NCI-H128 (cell line): ENCODE data around the gene NPFFR2.
"Not testable (repeated sequence)": the region's sequence is repeated elsewhere in the genome, so short reads cannot be mapped to it uniquely, and the experiment has no call there.

ENCODE experiments used
- DNase-seq: peaks from one replicate; lab custom pipeline; 2025; ENCODE audit not compliant: unreplicated experiment; lab: John Stamatoyannopoulos, UW

The NPFFR2 gene

DNA sequence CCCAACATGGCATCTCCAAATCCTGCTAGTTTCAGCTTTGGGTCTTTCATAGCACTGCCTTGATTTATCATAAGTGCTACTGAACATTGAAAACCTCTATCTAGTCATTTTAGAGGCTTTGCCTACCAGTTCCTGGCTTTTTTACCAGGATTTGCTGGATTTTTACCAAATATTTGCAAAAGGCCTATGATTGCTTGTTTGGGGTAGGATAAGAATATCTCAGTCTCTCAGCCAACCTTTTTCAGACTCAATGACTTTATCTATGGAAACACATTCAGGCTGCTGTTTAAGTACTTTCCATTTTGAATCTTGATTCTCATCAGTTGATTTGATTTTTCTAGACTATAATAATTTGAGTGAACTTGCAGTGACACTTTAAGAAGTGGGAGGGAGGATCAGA, 80.1 kb downstream of the NPFFR2 start:
- DNase-seq, result no peak

GRCh38 chr4:72112514-72113156, 80.8 kb downstream of the NPFFR2 start:
- DNase-seq, result no peak

DNA sequence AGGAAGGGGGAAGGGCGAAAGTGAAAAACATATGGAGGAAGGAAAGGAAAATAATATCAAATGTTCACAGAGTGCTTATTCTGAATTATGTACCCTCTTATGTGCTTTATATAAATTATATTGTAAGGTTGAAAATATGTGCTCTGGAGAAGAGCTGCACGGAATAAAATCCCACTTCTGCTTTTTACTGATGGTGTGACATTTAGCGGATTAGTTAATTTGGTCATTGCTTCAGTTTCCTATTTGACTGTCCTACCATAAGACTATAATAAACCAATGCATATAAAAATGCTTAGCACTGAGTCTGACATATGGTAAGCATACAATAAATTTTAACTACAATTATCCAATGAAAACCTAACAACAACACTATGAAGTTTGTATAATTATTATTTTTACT, 86.2 kb downstream of the NPFFR2 start:
- DNase-seq, result no peak

DNA sequence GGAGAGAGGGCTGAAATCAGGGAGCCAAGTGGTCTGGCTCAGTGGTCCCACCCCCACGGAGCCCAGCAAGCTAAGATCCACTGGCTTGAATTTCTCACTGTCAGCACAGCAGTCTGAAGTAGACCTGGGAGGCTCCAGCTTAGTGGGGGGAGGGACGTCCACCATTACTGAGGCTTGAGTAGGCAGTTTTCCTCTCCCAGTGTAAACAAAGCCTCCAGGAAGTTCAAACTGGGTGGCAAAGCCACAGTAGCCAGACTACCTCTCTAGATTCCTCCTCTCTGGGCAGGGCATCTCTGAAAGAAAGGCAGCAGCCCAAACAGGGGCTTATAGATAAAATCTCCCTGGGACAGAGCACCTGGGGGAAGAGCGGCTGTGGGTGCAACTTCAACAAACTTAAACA, 88.1 kb downstream of the NPFFR2 start:
- no peak for DNase-seq

DNA sequence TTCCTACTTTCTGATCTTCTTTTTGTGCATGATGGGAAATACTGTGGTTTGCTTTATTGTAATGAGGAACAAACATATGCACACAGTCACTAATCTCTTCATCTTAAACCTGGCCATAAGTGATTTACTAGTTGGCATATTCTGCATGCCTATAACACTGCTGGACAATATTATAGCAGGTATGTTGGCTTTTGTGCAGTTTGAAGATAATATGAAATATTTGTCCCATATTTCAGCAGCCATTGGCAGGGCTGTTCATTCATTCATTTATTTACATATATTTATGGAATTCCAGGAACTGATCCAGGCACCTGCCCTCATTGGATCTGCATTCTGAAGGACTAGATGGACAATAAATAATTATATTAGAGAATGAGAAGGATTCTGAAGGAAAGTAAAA, 96.9 kb downstream of the NPFFR2 start:
- no peak for DNase-seq

DNA sequence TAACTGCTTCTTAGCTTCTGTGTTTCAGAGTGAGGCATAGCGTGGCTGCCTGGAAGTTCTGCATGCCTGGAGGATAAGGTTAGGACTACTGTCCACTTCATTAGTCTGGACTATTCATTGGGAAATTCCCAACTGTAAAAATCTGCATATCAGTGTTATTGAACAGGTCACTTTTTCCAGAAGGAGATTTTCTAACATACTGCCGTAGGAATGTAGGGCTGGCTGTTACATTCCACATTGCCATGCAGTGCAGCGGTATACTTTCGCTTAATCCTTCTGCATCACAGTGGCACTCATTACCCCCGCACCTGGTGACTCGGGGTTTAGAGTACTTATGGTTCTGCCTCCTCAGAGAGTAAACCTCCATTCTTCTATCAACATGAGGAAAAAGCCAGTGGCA, 104.6 kb downstream of the NPFFR2 start:
- DNase-seq, result no peak

DNA sequence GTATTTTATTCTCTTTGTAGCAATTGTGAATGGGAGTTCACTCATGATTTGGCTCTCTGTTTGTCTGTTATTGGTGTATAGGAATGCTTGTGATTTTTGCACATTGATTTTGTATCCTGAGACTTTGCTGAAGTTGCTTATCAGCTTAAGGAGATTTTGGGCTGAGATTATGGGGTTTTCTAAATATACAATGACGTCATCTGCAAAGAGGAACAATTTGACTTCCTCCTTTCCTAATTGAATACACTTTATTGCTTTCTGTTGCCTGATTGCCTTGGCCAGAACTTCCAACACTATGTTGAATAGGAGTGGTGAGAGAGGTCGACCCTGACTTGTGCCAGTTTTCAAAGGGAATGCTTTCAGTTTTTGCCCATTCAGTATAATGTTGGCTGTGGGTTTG, 108.2 kb downstream of the NPFFR2 start:
- DNase-seq, result not testable (repeated sequence)

- no peak for DNase-seq
Measured at GRCh38 chr4:72144241-72144640, 112.4 kb downstream of the NPFFR2 start.

DNA sequence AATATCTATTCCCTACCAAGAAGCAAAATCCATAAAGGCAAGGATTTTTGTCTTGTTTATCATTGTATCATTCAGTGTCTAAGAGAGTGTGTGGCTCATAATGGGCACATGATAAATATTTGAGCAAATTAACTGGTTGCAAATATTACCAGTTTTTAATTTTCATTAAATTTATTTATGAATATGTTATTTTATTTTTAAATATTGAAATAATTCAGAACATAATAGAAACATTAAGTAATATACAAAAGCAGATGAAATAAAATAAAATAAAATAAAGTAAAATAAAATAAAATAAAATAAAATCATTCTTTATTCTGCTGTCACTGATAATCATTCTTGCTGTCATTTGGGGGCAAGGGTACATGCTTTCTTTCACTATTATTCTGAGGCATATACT, 120.9 kb downstream of the NPFFR2 start:
- DNase-seq, result no peak

- DNase-seq, result not testable (repeated sequence)
Measured at GRCh38 chr4:72153634-72154033, 121.8 kb downstream of the NPFFR2 start.

- DNase-seq, result not testable (repeated sequence)
Measured at GRCh38 chr4:72169285-72169684, 137.5 kb downstream of the NPFFR2 start.

DNA sequence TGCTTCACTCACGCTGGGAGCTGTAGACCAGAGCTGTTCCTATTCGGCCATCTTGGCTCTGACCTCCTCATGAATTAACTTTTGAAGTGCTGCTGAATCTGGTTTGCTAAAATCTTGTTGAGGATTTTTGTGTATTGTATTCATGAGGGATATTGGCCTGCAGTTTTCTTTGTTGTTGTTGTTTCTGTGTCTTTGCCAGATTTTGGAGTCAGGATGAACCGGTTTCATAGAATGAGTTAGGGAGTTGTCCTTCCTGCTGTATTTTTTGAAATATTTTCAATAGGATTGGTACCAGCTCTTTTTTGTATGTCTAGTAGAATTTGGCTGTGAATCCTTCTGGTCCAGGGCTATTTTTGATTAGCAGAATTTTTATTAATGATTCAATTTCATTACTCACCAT, 138.1 kb downstream of the NPFFR2 start:
- no peak for DNase-seq

GRCh38 chr4:72171761-72172160, 140.0 kb downstream of the NPFFR2 start:
- no peak for DNase-seq

DNA sequence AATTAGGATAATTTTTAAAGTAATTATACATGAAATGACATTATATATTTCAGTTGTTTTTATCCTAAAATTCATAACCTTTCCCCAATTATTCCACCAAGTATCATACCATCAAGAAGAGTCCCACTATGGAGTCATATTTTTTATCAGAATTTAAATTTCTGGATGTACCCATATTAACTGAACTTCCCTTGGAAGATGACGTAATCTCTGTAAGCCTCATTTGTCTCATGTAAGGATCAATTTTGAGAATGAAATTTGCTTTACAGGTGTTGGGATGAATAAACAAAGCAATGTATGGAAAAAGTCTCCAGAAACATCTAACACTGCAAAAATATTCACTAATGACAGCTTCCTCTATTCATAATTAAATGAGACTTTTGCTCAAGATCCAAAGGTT, 147.5 kb downstream of the NPFFR2 start:
- DNase-seq, result no peak

GRCh38 chr4:72186714-72187113, 154.9 kb downstream of the NPFFR2 start:
- DNase-seq, result no peak

DNA sequence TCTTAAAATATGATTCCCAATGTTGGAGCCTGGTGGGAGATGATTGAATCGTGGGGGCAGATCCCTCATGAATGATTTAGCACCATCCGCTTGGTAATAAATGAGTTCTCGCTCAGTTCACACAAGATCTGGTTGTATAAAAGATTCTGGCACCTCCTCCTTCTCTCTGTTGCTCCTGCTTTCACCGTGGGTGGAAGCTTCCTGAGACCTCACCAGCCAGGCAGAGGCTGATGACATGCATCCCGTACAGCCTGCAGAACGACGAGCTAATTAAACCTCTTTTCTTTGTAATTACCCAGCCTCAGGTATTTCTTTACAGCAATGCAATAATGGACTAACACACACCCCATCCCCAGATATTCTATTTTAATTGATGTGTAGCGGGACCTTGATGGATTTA, 162.2 kb downstream of the NPFFR2 start:
- no peak for DNase-seq

GRCh38 chr4:72194453-72194852, 162.7 kb downstream of the NPFFR2 start:
- DNase-seq, result no peak
